Measurements from ENCODE around the gene MRPS12. TPM values are rescaled to one million over a fixed set of nuclear protein-coding genes. Genes with fewer than 3 reads are reported as not detected.

Gene MRPS12
- total RNA-seq, 1 experiment from 2014 or later: 81.3 TPM

DNA sequence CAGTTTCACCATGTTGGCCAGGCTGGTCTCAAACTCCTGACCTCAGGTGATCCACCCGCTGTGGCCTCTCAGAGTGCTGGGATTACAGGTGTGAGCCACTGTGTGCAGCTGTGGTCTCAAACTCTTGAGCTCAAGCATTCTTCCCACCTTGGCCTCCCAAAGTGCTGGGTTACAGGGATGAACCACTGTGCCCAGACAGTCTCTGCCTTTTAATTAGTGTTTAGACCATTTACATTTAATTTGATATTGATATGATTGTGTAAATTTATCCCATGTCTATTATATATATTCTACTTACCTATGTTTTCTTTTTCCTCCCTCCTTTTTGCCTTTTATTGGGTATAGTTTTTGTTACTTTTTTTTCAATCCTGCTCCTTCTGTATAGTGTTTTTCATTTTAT is 29.1 kb upstream of the MRPS12 start:
- Mint-ChIP-seq H3K36me3 (ENCODE audit: insufficient read depth in 1 of 3, low read depth in 3 of 3) (peaks cover 6 to 24% (median 15%) of the 10 kb centered on the region in 3 experiments; a peak in 6 of 7 replicates), H3K4me1 (peaks cover 15 to 18% of the 10 kb centered on the region in 2 experiments), H3K27me3 (ENCODE audit: low read depth) (peaks cover 15% of the 10 kb centered on the region), H3K9me3 (peaks cover 0 to 3% of the 10 kb centered on the region in 2 experiments; a peak in 1 of 5 replicates), H3K4me3 (peak overlapping the region; percentile 35 to 53; a peak in 1 of 5 replicates), H3K27ac (no peak overlapping the region)
- TF ChIP-seq CTCF (conservative IDR thresholded peaks at IDR 0.05): no peak
- Histone ChIP-seq H3K27ac (ENCODE audit: insufficient read length, low read depth, low read length) (no peak overlapping the region), H3K56ac (ENCODE audit: insufficient read length, low read depth, low read length) (no peak overlapping the region), H3K79me2 (ENCODE audit: insufficient read depth, low read length) (no peaks in the 10 kb centered on the region), H3K23ac (ENCODE audit: insufficient read length, low read depth, low read length) (no peak overlapping the region), H2BK120ac (ENCODE audit: low read depth, low read length, poor library complexity, severe bottlenecking) (no peak overlapping the region), H3K18ac (ENCODE audit: insufficient read length, low read depth, low read length) (no peak overlapping the region), H3K9ac (ENCODE audit: extremely low read depth, insufficient read length, low read length) (no peak overlapping the region), H3K4me2 (ENCODE audit: insufficient read depth, insufficient read length, low read length) (no peak overlapping the region), H3K14ac (ENCODE audit: insufficient read depth, low read length) (no peak overlapping the region), H4K20me1 (ENCODE audit: control insufficient read depth, insufficient read depth, insufficient read length) (no peaks in the 10 kb centered on the region), H2BK20ac (ENCODE audit: low read depth, low read length, poor library complexity, severe bottlenecking) (no peak overlapping the region), H4K91ac (ENCODE audit: insufficient read length, low read depth, low read length) (no peak overlapping the region), H2AFZ (ENCODE audit: low read length) (no peak overlapping the region), H2BK12ac (ENCODE audit: insufficient read length, low read depth, low read length) (no peak overlapping the region), H3K4ac (ENCODE audit: low read depth, low read length) (no peak overlapping the region), H4K5ac (ENCODE audit: insufficient read length, low read depth, low read length) (no peak overlapping the region), H2BK15ac (ENCODE audit: low read depth, low read length) (no peak overlapping the region), H4K8ac (replicated peaks; ENCODE audit: insufficient read length, low read depth, low read length) (no peak overlapping the region), H3T11ph (ENCODE audit: low read length) (no peak overlapping the region), H2AK5ac (ENCODE audit: insufficient read length, low read length) (no peak overlapping the region), H3K4me1 (ENCODE audit: insufficient read depth, low read length) (peaks cover 2% of the 10 kb centered on the region; the same call in 1 of the 2 replicates), H3K27me3 (ENCODE audit: insufficient read depth, low read length) (no peaks in the 10 kb centered on the region), H3K79me1 (ENCODE audit: insufficient read depth, low read depth, low read length, poor library complexity, severe bottlenecking) (no peaks in the 10 kb centered on the region), H3K9me3 (ENCODE audit: control insufficient read depth, low read depth, low read length) (no peaks in the 10 kb centered on the region), H2BK5ac (ENCODE audit: insufficient read length, low read length) (no peak overlapping the region), H3K23me2 (ENCODE audit: insufficient read length, low read depth, low read length, poor library complexity, severe bottlenecking) (no peaks in the 10 kb centered on the region)
- no CpG with 5 or more reads among the region's 1 CpG for WGBS (ENCODE audit: extremely low coverage, insufficient read length, low lambda C conversion rate)
- no peak for DNase-seq

All from H9 (cell line).